Spleen (tissue), 11 donors: ENCODE measurements around the gene NRXN3. TPM values are rescaled to one million over a fixed set of nuclear protein-coding genes. Genes with fewer than 3 reads are reported as not detected.

Experiments
- DNase-seq: peaks from one replicate; pipeline ENCODE4 v3.0.0-alpha.2; 2020
- H3K27ac ChIP-seq, 8 donors: fragments of 200-600 bp; sonication (generic) in 7 of 8; 1 replicate in 4 of 8; 2 replicates in 4 of 8; pipeline versions ENCODE4 v1.5.0 to v1.8.0; 2016 to 2021; ENCODE audit warnings: inconsistent platforms in 4 of 8, mild to moderate bottlenecking in 4 of 8, moderate library complexity in 1 of 8
- H3K27me3 ChIP-seq, 7 donors: fragments of 200-600 bp; sonication (generic) in 6 of 7; replicated peaks in 1 of 7; 1 replicate in 4 of 7; 2 replicates in 3 of 7; pipeline versions ENCODE4 v1.5.0 to v1.8.0; 2016 to 2021; ENCODE audit warnings: inconsistent platforms in 3 of 7, mild to moderate bottlenecking in 1 of 7
- H3K36me3 ChIP-seq, 6 donors: fragments of 200-600 bp; sonication (generic) in 5 of 6; 1 replicate in 4 of 6; 2 replicates in 2 of 6; pipeline versions ENCODE4 v1.5.0 to v1.8.0; 2016 to 2021; ENCODE audit warnings: inconsistent platforms in 2 of 6
- H3K4me1 ChIP-seq, 6 donors: fragments of 200-600 bp; sonication (generic) in 5 of 6; 1 replicate in 3 of 6; 2 replicates in 3 of 6; pipeline versions ENCODE4 v1.5.0 to v1.8.0; 2016 to 2021; ENCODE audit warnings: inconsistent platforms in 3 of 6
- H3K4me3 ChIP-seq, 8 donors: fragments of 200-600 bp; sonication (generic) in 7 of 8; 1 replicate in 4 of 8; 2 replicates in 4 of 8; pipeline versions ENCODE4 v1.5.0 to v1.8.0; 2016 to 2021; ENCODE audit warnings: inconsistent platforms in 4 of 8, mild to moderate bottlenecking in 4 of 8, moderate library complexity in 2 of 8
- H3K9me3 ChIP-seq, 8 donors: fragments of 200-600 bp; sonication (generic) in 7 of 8; 1 replicate in 4 of 8; 2 replicates in 4 of 8; pipeline versions ENCODE4 v1.5.0 to v1.8.0; 2016 to 2021; ENCODE audit warnings: inconsistent platforms in 4 of 8
- CTCF ChIP-seq, 11 experiments: fragments of 200-600 bp in 7 of 11; fragments of 450-650 bp in 4 of 11; sonication (generic) in 4 of 11; IDR thresholded peaks in 8 of 11; conservative IDR thresholded peaks in 3 of 11; 1 replicate in 7 of 11; 2 replicates in 4 of 11; pipeline versions ENCODE4 v1.4.0 to v1.8.0; 2016 to 2021; ENCODE audit warnings: antibody characterized with exemption in 11 of 11, inconsistent platforms in 4 of 11, mild to moderate bottlenecking in 1 of 11
- POLR2A ChIP-seq, 3 donors: fragments of 450-650 bp; IDR thresholded peaks; one replicate each; pipeline ENCODE4 v1.5.1; 2017; ENCODE audit warnings: antibody characterized with exemption in 3 of 3, mild to moderate bottlenecking in 1 of 3
- POLR2AphosphoS5 ChIP-seq, 3 donors: sonication (generic); formaldehyde crosslinking; IDR thresholded peaks; one replicate each; pipeline ENCODE4 v1.5.1; 2017; ENCODE audit warnings: antibody characterized with exemption in 3 of 3
- WGBS, 5 donors: extraction: QIAGEN DNeasy Blood & Tissue Kit in 3 of 5; methylation state at CpG; one replicate each; pipeline versions ENCODE4 v1.1.5 to v1.1.7; 2013 to 2018; 5-methylcytosine and 5-hydroxymethylcytosine counted together
- intact Hi-C: fragments of 100-400 bp; cut with DNase I; formaldehyde crosslinking; loops from one replicate; pipeline ENCODE4 v1.15.0; 2023; ENCODE audit warnings: low total_unique reads
- polyA plus RNA-seq, 3 donors: library from polyadenylated mRNA; stranded (reverse); fragments of 200-250 nt; gene quantifications; one replicate each; pipeline ENCODE4 v1.2.1, GENCODE V29; 2013
- total RNA-seq, 7 donors: library from RNA; depleted of rRNA in 3 of 7; stranded (reverse); fragments of >200 nt in 3 of 7; fragmentation: NEBNext Ultra II Directional in 4 of 7; extraction: Animal tissue kit (Norgen Biotek cat#: 25700) in 4 of 7; gene quantifications; one replicate each; pipeline versions ENCODE4 v1.1.0 to v1.2.1, GENCODE V29; 2016 to 2021
- donor health status: healthy with polysubstance abuse.
- donor health status: DM: no; HTN: no; CAD: no; lungs with moderate emphysema.
- donor health status: DM: no; HTN: no; CAD: no.
- donor health status: Bipolar disorder and iron deficiency.
- donor health status: healthy.
- donor health status: DM: no; HTN: no; CAD: no.
- donor health status: DM: yes; HTN: yes; CAD: no.

The NRXN3 gene
- total and polyA plus RNA-seq, 10 donors, result 0.21 to 11.5 (median 1.6) TPM

DNA sequence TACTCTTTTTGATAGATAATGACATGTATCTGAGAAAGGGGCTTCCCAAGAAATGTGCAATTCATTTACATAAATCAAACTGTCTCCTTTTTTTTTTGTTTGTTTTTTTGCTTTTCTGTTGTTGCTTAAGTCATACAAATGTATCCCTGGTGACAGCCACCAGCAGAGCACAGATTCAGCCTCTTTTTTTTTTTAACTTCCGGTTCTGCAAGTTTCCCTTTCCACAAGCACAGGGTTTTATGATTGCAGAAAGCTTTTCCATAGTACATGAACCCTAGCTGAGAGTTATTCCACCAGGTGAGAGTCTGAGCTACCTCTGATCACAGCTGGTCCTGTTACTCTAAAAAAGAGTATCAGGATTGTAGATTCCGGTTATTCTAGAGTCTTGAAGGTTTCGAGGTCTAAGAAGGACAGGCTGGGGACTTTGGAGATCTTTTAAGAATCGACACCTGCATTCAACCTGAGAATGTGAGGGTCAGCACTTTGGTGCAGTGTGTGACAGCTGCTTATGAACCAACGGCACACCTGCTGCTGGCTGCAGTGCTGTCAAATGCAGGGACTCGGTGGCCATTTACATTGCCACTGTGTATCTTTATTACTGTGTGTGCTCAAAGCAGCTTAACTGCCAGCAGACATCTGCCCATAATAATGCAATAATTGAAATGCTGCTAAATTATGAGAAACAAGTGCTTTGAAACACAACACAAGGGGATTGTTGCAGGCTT, 551.7 kb downstream of the NRXN3 start:
- Histone ChIP-seq H3K4me1 (no peaks in the 10 kb centered on the region), H3K36me3 (no peaks in the 10 kb centered on the region), H3K27ac (no peak overlapping the region), H3K4me3 (no peak overlapping the region), H3K27me3 (no peaks in the 10 kb centered on the region), H3K9me3 (no peaks in the 10 kb centered on the region)
- 60 to 75% (median 74%) methylated on average over 6 of the region's 6 CpGs for WGBS, 5 donors
- DNase-seq, result no peak
- TF ChIP-seq POLR2A (IDR thresholded peaks at IDR 0.05) (no peak), CTCF (IDR thresholded peaks at IDR 0.05 in 8 of 11, conservative IDR thresholded peaks at IDR 0.05 in 3 of 11) (no peak), POLR2AphosphoS5 (IDR thresholded peaks at IDR 0.05) (no peak)
- intact Hi-C loops, result no loop called here

GRCh38 chr14:78725086-78725485, 554.9 kb downstream of the NRXN3 start:
- Histone ChIP-seq H3K4me3 (no peak overlapping the region), H3K27ac (no peak overlapping the region), H3K27me3 (no peaks in the 10 kb centered on the region), H3K4me1 (no peaks in the 10 kb centered on the region), H3K36me3 (no peaks in the 10 kb centered on the region), H3K9me3 (no peaks in the 10 kb centered on the region)
- 44 to 78% (median 60%) methylated on average over 1 of the region's 1 CpG for WGBS, 5 donors
- DNase-seq, result no peak
- intact Hi-C loops, result no loop called here
- TF ChIP-seq POLR2A (IDR thresholded peaks at IDR 0.05), result no peak

DNA sequence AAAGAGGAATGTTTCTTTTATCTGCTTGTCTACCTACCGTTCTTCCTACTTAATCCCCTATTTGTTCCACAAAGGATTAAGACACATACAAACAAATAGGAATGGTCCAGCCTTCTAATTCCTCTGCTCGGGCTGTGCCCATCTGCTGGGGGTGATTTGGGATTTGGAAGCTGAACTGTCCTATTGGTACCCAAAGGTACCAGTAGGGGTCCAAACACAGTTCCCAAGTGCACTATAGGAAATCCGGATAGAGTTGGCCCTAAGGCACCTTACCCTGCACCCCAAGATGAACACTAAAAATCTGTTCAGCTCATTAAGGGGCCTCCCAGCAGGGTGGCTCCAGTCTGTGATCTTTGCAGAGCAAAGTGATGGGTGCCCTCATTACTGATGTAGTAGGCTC, 566.9 kb downstream of the NRXN3 start:
- Histone ChIP-seq H3K9me3 (no peaks in the 10 kb centered on the region), H3K27ac (no peak overlapping the region), H3K27me3 (no peaks in the 10 kb centered on the region), H3K4me3 (no peak overlapping the region), H3K4me1 (no peaks in the 10 kb centered on the region), H3K36me3 (no peaks in the 10 kb centered on the region)
- intact Hi-C loops, result no loop called here
- WGBS, 5 donors, result 60 to 67% (median 62%) methylated on average over 3 of the region's 3 CpGs
- TF ChIP-seq POLR2AphosphoS5 (IDR thresholded peaks at IDR 0.05) (no peak), CTCF (IDR thresholded peaks at IDR 0.05 in 8 of 11, conservative IDR thresholded peaks at IDR 0.05 in 3 of 11) (no peak), POLR2A (IDR thresholded peaks at IDR 0.05) (no peak)
- DNase-seq, result no peak

DNA sequence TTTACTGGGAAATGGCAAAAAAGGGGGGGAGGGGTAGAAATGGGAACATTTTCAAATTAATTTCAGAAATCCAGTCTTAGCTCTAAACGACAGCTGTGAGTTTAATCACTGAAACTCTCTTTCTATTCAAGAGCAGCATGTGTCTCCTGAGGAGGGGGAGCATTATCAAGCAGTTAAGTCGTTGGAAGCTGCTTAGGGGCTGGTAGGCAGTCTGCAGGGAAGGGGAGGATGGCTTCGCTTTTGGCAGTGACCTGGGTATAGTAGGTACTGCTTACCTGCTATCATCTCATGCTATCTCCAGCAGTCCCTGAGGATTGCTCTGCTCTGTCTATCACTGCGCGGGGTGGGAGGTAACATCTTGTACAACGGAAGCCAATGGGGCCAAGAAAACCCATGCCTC, 567.4 kb downstream of the NRXN3 start:
- 71 to 83% (median 78%) methylated on average over 6 of the region's 6 CpGs for WGBS, 5 donors
- intact Hi-C loops, result no loop called here
- no peaks in the 10 kb centered on the region for H3K27me3 ChIP-seq
- H3K36me3 ChIP-seq, result no peaks in the 10 kb centered on the region
- H3K4me1 ChIP-seq, result no peaks in the 10 kb centered on the region
- DNase-seq, result no peak
- no peaks in the 10 kb centered on the region for H3K9me3 ChIP-seq
- no peak for TF ChIP-seq CTCF (IDR thresholded peaks at IDR 0.05 in 8 of 11, conservative IDR thresholded peaks at IDR 0.05 in 3 of 11)
- no peak for TF ChIP-seq POLR2A (IDR thresholded peaks at IDR 0.05)
- TF ChIP-seq POLR2AphosphoS5 (IDR thresholded peaks at IDR 0.05), result no peak
- H3K4me3 ChIP-seq, result no peak overlapping the region
- no peak overlapping the region for H3K27ac ChIP-seq
